Testis (tissue), 3 donors: ENCODE data around the gene AIDA. TPM values are rescaled to one million over a fixed set of nuclear protein-coding genes. Genes with fewer than 3 reads are reported as not detected.
"Not testable (repeated sequence)": the region's sequence is repeated elsewhere in the genome, so short reads cannot be mapped to it uniquely, and the experiment has no call there.

ENCODE experiments used
- DNase-seq: peaks from one replicate; pipeline ENCODE4 v3.0.0-alpha.2; 2019
- H3K27ac ChIP-seq, 2 donors: fragments of 200-600 bp; sonication (generic); one replicate each; pipeline ENCODE4 v1.5.1; 2019
- H3K27me3 ChIP-seq: fragments of 200-600 bp; sonication (generic); one replicate; pipeline ENCODE4 v1.5.1; 2019
- H3K36me3 ChIP-seq: fragments of 200-600 bp; sonication (generic); one replicate; pipeline ENCODE4 v1.5.1; 2017; ENCODE audit warnings: low read depth; ENCODE audit errors: missing control alignments
- H3K4me1 ChIP-seq: fragments of 200-600 bp; sonication (generic); one replicate; pipeline ENCODE4 v1.5.1; 2019
- H3K4me3 ChIP-seq, 2 donors: fragments of 200-600 bp; sonication (generic); one replicate each; pipeline ENCODE4 v1.5.1; 2017 to 2019
- H3K9me3 ChIP-seq: fragments of 200-600 bp; sonication (generic); one replicate; pipeline ENCODE4 v1.5.1; 2017
- POLR2A ChIP-seq: fragments of 450-650 bp; IDR thresholded peaks from one replicate; pipeline ENCODE4 v1.6.1; 2017; ENCODE audit warnings: antibody characterized with exemption, mild to moderate bottlenecking, moderate library complexity
- WGBS, 2 donors: methylation state at CpG; one replicate each; pipeline ENCODE4 v1.1.5; 2018; 5-methylcytosine and 5-hydroxymethylcytosine counted together
- intact Hi-C: fragments of 100-400 bp; cut with DNase I; formaldehyde crosslinking; loops from one replicate; pipeline ENCODE4 v1.15.1; 2023; ENCODE audit warnings: low total_unique reads
- polyA plus RNA-seq: library from polyadenylated mRNA; stranded (reverse); fragments of 350-450 nt; fragmentation: Illumina TruSeq; extraction: RNeasy Lipid Tissue Mini Kit (QIAGEN cat#74804); gene quantifications from one replicate; pipeline ENCODE4 v1.2.3, GENCODE V29; 2014; ENCODE audit warnings: low read depth, low replicate concordance; ENCODE audit not compliant: insufficient read depth
- total RNA-seq, 2 donors: library from RNA; depleted of rRNA; stranded (reverse); fragments of >200 nt; gene quantifications; one replicate each; pipeline ENCODE4 v1.2.3, GENCODE V29; 2016
- TF ChIP-seq, protein P1 (sequence below), 3 experiments: fragments of 450-650 bp in 2 of 3; fragments of 200-600 bp in 1 of 3; sonication (generic) in 1 of 3; IDR thresholded peaks; one replicate each; pipeline ENCODE4 v1.5.1; 2016 to 2019; ENCODE audit warnings: antibody characterized with exemption in 3 of 3, mild to moderate bottlenecking in 2 of 3, moderate library complexity in 1 of 3

The AIDA gene
- total and polyA plus RNA-seq, 3 donors from 2014 or later = 66.8 to 83.5 (median 73.1) TPM

DNA sequence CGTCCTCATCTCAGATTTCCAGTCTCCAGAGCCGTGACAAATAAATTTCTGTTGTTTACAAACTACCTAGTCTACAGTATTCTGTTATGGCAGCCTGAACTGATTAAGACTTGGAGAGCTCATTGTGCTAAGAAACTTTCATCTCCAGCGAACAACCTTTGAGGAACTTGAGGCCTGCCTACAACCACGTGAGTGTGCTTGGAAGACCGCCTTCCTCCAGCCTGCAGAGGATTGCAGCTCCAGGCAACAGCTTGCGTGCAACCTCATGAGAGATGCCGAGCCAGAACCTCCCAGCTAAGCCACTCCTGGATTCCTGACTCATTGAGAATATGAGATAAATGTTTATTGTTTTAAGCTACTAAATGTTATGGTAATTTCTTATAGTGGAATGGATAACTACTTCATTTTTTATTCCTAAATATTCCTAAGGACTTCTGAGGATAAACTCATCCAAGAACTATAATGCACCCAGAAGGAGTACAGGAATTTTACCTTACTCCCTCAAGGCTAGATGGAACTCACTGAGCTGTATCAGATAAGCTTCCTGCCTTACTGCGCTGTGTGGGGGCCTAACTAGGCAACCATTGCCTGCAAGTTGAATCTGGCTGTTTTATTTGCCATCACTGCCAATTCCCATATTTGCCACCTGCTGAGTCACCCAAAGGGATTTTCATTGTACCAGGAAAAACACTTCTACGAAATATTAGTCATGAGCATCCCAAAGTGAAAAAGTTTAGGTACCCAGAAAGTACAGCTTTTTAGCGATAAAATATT, 42.3 kb upstream of the AIDA start:
- DNase-seq = peak; percentile 54
- intact Hi-C loops = no loop called here
- H3K9me3 ChIP-seq = no peaks in the 10 kb centered on the region
- no peaks in the 10 kb centered on the region for H3K36me3 ChIP-seq
- no peak overlapping the region for H3K27ac ChIP-seq
- no peaks in the 10 kb centered on the region for H3K4me1 ChIP-seq
- H3K27me3 ChIP-seq = no peaks in the 10 kb centered on the region
- H3K4me3 ChIP-seq = no peak overlapping the region
- no peak for TF ChIP-seq POLR2A
- TF ChIP-seq, protein P1, sequence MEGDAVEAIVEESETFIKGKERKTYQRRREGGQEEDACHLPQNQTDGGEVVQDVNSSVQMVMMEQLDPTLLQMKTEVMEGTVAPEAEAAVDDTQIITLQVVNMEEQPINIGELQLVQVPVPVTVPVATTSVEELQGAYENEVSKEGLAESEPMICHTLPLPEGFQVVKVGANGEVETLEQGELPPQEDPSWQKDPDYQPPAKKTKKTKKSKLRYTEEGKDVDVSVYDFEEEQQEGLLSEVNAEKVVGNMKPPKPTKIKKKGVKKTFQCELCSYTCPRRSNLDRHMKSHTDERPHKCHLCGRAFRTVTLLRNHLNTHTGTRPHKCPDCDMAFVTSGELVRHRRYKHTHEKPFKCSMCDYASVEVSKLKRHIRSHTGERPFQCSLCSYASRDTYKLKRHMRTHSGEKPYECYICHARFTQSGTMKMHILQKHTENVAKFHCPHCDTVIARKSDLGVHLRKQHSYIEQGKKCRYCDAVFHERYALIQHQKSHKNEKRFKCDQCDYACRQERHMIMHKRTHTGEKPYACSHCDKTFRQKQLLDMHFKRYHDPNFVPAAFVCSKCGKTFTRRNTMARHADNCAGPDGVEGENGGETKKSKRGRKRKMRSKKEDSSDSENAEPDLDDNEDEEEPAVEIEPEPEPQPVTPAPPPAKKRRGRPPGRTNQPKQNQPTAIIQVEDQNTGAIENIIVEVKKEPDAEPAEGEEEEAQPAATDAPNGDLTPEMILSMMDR (IDR thresholded peaks at IDR 0.05) = no peak
- WGBS, 2 donors = 76 to 80% methylated on average over 10 of the region's 10 CpGs

DNA sequence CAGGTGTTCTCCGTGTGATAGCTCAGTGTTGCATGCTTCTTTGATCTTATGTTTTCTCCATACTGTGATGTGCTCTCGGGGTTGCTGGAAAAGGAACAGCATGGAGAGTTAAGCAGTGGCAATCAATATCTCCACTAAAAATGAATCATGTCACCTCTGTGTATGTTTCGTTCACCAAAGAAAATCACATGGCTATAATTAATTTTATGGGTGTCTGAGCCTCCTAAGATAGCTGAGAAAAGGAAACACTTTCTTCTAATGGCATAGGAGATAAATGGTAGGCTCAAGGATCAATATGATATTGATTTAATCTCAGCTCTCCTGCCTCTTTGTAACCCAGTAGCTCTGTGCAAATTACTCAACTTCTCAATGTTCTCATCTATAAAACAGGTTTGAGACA, 39.0 kb upstream of the AIDA start:
- TF ChIP-seq, protein P1 (IDR thresholded peaks at IDR 0.05) = no peak
- no peak for TF ChIP-seq POLR2A
- intact Hi-C loops = no loop called here
- H3K9me3 ChIP-seq = no peaks in the 10 kb centered on the region
- H3K27ac ChIP-seq = no peak overlapping the region
- no peaks in the 10 kb centered on the region for H3K4me1 ChIP-seq
- DNase-seq = no peak
- no peak overlapping the region for H3K4me3 ChIP-seq
- 86 to 88% methylated on average over 3 of the region's 3 CpGs for WGBS, 2 donors
- no peaks in the 10 kb centered on the region for H3K36me3 ChIP-seq
- no peaks in the 10 kb centered on the region for H3K27me3 ChIP-seq

DNA sequence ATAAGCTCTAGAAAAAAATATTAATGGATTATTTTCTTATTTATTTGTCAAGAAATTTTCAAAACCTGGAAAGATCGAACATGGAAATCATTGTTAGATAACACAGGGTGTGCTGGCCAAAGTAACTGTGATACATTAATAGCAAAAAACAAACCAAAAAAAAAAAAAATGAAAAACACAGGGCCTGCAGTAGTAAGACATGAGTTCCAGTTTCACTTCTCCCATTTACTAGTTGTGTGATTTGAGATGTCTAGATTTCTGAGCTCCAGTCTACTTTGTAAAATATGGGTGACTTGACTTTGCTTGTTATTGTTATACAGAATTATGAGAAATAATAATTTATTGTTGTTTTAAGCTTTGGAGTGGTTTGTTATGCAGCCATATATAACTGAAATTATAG, 38.4 kb upstream of the AIDA start:
- no peaks in the 10 kb centered on the region for H3K4me1 ChIP-seq
- WGBS, 2 donors = 92% methylated on average over 1 of the region's 1 CpG
- no peak overlapping the region for H3K27ac ChIP-seq
- H3K36me3 ChIP-seq = no peaks in the 10 kb centered on the region
- H3K9me3 ChIP-seq = no peaks in the 10 kb centered on the region
- H3K27me3 ChIP-seq = no peaks in the 10 kb centered on the region
- intact Hi-C loops = no loop called here
- no peak for DNase-seq
- TF ChIP-seq, protein P1 (IDR thresholded peaks at IDR 0.05) = no peak
- no peak for TF ChIP-seq POLR2A
- no peak overlapping the region for H3K4me3 ChIP-seq

DNA sequence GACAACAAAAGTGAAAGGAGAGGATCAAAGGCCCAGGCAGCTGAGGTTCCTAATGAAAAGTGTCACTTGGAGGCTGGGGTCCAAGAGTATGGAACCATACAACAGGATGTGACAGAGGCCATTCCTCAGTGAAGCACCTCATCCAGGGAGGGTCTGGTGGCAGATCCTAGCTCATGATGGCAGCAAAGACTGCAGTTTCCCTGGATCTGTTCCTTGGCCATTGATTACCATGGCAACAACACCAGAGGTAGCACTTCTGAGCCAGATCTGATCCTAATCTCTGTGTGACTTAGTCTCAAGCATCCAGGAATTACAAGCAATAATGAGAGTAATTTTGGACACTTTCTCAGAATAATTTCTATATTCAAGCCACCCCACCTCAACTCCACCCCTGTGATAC, 37.6 kb upstream of the AIDA start:
- Histone ChIP-seq H3K9me3 (no peaks in the 10 kb centered on the region), H3K4me1 (no peaks in the 10 kb centered on the region), H3K4me3 (no peak overlapping the region), H3K36me3 (no peaks in the 10 kb centered on the region), H3K27me3 (no peaks in the 10 kb centered on the region), H3K27ac (no peak overlapping the region)
- intact Hi-C loops = no loop called here
- DNase-seq = no peak
- no peak for TF ChIP-seq POLR2A
- TF ChIP-seq, protein P1 (IDR thresholded peaks at IDR 0.05) = no peak

DNA sequence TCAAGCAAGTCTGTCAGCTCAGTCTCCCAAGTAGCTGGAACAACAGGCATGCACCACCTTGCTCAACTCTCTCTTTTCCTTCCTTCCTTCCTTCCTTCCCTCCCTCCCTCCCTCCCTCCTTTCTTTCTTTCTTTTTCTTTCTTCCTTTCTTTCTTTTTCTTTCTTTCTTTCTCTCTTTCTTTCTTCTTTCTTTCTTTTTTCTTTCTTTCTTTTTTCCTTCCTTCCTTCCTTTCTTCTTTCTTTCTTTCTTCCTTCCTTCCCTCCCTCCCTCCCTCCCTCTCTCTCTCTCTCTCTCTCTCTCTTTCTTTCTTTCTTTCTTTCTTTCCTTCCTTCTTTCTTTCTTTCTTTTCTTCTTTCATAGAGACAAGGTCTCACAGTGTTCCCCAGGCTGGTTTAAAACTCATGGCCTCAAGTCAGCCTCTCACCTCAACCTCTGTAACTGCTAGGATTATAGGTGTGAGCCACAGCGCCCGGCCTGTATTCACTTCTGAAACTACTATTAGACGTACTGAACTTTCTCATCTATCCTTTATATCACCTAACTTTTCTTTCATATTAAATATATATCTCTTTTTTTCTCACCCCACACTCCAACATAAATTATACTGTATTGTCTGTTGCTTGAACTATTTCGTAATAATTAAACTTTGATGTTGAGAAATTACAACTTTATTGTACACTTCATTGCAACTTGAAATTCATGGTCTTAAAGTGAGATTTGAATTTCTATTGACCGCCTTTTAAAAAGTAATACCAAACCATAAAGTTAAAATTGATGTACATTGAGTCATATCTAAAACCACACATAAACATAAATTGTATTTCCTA, 29.6 kb upstream of the AIDA start:
- intact Hi-C loops, H3K27ac ChIP-seq, H3K4me3 ChIP-seq, H3K4me1 ChIP-seq, DNase-seq, H3K9me3 ChIP-seq, H3K27me3 ChIP-seq, H3K36me3 ChIP-seq: not testable (repeated sequence)
- 90 to 94% methylated on average over 5 of the region's 5 CpGs for WGBS, 2 donors
